ENCODE results near the gene ISLR.

DNA sequence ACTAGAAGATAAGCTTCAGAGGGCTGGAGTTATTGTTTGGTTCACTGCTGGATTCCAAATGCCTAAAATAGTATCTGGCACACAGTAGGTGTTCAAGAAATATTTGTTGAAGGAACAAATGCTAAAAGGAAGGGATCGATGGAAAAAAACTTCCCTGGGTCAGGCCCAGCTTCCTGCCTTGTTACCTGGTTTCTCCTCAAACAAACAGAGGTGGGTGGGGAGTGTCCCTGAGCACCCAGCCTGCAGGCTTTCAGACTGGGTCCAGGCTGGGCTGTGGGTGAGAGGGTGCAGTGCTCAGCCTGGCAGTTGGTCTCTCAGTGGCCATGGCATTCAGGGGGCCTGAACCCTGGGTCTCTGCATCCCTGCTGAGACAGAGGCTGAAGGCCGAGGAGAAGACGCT lies 43.4 kb downstream of the ISLR start:
- TF ChIP-seq, protein P1, sequence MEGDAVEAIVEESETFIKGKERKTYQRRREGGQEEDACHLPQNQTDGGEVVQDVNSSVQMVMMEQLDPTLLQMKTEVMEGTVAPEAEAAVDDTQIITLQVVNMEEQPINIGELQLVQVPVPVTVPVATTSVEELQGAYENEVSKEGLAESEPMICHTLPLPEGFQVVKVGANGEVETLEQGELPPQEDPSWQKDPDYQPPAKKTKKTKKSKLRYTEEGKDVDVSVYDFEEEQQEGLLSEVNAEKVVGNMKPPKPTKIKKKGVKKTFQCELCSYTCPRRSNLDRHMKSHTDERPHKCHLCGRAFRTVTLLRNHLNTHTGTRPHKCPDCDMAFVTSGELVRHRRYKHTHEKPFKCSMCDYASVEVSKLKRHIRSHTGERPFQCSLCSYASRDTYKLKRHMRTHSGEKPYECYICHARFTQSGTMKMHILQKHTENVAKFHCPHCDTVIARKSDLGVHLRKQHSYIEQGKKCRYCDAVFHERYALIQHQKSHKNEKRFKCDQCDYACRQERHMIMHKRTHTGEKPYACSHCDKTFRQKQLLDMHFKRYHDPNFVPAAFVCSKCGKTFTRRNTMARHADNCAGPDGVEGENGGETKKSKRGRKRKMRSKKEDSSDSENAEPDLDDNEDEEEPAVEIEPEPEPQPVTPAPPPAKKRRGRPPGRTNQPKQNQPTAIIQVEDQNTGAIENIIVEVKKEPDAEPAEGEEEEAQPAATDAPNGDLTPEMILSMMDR (optimal IDR thresholded peaks at IDR 0.05 in 1 of 3, IDR thresholded peaks at IDR 0.05 in 1 of 3, conservative IDR thresholded peaks at IDR 0.05 in 1 of 3; ENCODE audit: extremely low read depth in 1 of 3, insufficient read depth in 2 of 3, low read length in 3 of 3) = no peak
- TF ChIP-seq EZH2 (IDR thresholded peaks at IDR 0.05; ENCODE audit: low read length) = no peak

Data from keratinocyte (primary cell).